Skin of body (tissue), 2 donors: ENCODE data around the gene NDUFV3. TPM values are rescaled to one million over a fixed set of nuclear protein-coding genes. Genes with fewer than 3 reads are reported as not detected.
"Not testable (repeated sequence)": the region's sequence is repeated elsewhere in the genome, so short reads cannot be mapped to it uniquely, and the experiment has no call there.

ENCODE experiments used
- DNase-seq: peaks from one replicate; lab custom pipeline; 2025; lab: John Stamatoyannopoulos, UW
- total RNA-seq: library from RNA; depleted of rRNA; stranded (reverse); fragments of >200 nt; gene quantifications from one replicate; pipeline ENCODE4 v1.2.3, GENCODE V29; 2014

NDUFV3 gene
- total RNA-seq, 1 donor from 2014 or later, result 37.9 TPM

DNA sequence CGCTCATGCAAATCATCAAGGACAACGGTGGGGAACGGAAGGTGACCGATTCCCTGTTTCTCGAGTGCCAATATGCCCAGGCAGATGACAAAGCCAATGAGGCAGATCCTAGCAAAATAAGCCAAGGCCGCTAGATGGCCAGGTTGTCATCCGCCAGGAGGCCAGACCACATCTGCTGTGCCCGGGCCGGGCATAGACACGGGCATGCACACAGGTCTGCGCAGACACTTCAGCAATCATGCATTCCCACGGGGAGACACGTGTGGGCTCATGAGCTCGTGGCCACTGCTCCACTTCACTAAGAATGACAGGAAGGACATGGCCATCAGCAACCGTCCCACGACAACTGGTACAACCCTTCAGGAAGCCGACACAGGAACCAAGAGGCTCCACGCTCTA is 37.2 kb upstream of the NDUFV3 start:
- DNase-seq, result no peak

DNA sequence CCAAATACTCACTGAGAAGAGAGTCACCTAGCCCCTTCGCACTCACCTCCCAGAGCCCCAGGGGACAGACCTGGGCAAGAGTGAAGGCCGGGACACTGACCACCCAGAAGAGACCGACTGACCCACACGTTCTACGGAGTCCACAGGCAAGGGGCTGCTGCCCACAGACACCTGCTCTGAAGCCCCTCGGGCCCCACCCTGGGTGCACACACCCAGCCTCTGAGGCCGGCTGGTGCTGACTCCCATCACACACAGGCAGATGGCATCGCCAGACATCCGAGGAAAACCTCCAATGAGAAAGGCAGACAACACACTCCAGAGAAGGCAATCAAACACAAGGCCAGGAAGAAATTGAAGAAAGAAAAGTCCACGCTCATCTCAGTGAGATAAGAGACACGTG is 35.9 kb upstream of the NDUFV3 start:
- no peak for DNase-seq

DNA sequence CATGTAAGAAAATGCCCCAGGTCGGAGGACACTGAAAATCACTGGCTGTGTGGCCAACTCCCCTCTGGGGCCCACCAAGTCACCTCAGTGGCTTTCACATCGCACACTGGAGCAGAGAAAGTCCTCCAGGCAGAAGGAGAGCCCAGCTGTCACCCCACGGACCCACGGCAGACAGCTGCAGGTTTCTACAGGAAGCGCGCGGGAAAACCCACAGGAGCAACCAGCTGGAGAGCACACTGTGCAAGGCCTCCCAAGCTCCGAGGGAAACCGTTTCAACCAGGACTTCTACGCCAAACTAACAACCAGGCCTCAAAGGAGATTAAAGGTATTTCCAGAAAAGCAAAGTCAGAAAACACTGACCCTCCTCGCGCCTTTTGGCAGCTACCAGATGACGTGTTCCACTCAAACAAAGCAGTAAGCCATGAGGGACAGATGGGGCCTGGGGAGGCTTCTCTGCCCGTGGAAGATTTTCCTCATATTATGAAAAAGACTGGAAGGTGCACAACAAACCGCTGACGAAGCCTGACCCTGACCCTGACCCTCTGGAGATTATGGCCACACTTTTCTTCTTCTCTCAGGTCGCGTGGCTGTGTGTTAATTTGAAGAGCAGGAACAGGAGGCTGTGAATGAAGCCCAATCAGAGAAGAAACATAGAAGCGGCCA is 34.8 kb upstream of the NDUFV3 start:
- no peak for DNase-seq

DNA sequence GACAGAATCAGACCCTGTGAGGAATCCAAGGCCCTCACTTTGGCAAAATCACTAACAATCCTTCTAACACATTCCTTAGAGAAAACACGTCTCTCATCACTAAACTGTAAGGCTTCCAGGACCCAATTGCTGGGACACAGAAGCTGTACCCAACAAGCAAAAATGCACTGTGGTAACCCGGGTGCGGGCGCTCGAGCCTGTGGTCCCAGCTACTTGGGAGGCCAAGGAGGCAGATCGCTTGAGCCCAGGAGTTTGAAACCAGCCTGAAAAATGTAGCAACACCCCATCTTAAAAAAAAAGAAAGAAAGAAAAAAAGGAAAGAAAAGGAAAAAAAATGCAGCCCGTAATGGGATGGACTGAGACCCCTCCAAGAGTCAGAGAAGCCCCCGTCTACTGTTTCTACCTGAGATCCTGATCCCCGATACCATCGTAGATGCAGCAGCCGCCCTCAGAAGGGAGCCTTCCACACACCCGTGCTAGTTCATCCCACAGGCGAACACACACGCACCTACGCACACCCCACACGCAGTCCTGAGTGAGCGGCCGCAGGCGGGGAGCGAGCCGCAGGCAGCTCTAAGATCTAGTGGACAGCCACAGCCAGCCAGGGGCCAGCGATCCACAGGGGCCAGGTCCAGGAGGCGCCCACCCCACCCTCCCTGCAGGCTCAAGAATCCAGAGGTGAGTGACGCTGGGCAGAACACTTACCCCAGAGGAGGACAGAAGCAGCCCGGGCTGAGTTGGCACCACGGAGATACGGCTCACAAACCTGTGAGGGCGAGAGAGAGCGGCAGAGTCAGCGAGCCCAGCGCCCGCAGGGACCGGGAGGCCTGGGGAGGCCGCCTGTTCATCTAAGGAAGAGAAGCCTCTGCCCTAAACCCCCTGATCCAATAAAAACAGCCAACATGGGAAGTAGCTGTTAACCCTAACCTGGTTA is 33.9 kb upstream of the NDUFV3 start:
- no peak for DNase-seq

DNA sequence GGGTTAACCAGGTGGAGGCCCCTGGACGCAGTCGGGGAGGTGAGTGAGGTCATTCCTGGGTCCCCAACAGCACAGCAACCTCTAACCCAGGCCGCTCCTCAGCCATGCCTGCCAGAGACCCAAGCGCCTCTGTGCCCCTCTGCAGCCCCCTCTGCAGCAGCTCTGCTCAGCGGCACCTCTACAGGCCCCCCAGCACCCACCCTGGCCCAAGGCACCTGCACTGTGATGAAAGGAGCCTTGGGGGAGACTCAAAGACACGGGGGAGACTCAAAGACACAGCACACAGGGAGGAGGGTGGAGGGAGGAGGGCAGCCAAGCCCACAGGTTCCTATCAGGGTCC is 33.2 kb upstream of the NDUFV3 start:
- no peak for DNase-seq

DNA sequence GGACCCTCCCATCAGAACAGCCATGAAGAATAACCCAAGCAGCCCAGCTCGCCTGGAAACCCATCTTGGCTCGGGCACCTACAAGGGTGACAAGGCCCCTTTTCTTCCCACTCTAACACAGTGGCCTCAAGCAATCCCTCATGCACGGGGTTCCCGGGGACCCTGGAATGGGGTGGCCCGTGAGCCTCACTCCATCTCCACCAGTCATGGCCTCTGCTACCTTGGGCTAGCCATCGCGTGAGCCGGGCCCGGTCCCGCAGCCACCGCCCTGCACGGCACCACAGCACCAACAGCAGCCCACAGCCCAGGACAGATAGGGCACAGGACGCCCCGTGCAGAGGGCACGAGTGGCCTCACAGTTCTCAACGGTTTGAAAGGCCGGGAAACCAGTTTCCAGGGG is 32.8 kb upstream of the NDUFV3 start:
- DNase-seq, result no peak

DNA sequence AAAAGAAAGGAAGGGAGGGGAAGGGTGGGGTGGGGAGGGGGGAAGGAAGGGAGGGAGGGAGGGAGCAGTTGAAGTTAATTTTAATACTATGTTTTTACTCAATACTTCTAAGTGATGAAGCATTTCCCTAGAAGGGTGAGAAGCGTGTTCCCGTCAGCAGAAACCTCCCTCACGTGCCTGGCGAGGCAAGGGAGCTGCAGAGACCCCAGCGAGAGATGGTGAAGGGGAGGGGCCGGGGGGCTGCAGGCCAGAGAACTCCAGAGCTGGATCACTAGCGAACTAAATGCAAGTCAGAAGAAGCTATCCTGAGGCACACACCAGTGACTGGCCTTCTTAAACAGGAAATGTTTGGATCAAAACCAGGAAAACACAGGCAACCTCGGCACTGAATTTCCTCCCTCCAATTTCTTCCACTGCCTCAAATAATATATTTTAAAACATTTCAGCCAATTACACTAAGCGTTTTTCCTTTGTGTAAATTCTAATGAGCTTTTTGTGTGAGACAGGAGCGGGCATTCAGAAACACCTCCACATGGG is 31.7 kb upstream of the NDUFV3 start:
- DNase-seq, result no peak

DNA sequence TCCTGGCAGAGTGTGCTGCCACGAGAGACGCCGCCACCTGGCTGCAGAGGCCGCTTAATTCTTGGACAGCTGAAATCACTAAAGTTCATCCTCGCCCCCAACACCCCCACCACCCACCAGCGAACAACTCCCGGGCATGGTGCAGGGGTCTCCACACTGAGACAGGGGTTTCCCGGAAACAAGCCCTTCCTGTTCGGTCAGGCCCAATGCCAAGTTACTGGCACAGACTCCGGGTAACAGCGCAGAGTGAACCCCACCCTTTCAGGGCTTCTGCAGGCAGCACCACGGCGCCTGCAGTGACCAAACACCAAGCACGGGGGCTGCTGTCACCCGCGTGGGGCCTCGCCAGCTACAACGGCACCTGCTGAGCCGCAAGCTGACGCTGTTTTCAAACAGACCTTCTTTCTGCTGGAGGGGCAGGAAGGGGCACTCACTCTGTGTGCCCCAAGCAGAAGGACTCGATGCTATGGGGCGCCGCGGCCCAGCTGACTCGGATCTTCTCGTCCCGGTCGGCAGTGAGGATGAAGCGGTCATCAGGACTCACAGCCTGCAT is 31.2 kb upstream of the NDUFV3 start:
- no peak for DNase-seq

DNA sequence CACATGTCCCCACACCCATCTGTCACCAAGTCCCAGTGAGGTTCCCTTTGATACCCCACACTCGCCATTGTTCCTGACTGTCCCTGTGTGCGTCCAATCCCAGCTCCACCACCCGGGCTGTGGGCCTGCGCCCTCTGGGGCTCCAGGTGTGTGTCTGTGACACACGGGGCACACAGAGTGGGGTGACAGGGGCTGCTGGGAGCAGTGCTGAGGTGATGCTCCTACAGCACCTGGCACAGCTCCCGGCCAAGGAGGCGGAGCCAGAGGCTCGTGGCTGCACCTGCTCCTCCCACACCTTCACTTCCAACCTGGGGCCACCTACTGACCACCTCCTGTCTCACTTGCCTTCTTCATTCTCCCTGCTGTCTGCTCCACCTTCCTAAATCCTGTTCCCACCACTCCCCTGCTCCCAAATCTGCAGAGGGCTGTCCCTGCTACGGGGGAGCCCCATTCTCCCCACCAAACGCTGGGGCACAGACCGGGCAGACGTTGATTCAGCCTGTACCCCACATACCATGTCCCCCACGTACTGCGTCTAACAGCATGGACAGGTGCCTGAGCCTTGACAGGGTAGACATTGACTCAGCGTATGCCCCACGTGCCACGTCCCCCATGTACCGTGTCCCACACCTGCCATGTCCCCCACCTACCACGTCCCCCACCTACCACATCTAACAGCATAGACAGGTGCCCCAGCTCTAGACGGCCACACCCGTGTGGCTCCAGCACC is 30.2 kb upstream of the NDUFV3 start:
- no peak for DNase-seq

DNA sequence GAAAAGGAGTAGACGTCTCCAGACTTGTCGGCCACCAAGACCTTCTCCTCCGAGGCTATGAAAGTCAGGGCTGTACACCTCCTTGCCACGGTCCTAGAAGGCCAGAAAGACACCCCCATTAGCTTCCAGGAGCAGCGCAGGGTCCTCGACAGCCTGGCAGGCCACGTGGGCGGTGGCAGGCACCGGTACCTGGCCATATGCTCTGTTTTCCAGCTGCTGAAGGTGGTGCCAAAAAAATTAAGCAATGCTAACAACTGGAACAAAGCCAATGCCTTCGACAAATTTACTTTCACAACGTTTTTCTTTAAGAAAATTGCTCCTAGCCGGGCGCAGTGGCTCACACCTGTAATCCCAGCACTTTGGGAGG is 29.6 kb upstream of the NDUFV3 start:
- DNase-seq, result no peak

DNA sequence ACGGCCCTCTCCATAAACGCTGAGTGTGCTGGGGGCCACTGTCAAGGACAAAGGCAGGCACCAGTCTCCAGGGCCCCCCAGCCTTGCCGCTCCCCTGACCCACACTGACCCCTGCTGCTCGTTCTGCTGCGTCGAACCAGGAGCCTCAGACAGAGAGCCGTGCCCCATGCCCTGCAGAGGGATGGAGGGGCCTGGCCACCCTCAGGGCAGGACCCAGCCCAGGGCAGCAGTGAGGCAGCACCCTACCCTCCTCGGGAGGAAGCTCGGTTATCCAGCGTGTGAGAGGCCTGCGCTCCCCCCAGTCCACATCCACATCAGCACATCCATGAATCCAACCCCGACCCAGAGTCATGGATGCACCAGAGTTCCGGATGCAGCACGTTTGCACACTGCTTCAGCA is 28.8 kb upstream of the NDUFV3 start:
- no peak for DNase-seq

DNA sequence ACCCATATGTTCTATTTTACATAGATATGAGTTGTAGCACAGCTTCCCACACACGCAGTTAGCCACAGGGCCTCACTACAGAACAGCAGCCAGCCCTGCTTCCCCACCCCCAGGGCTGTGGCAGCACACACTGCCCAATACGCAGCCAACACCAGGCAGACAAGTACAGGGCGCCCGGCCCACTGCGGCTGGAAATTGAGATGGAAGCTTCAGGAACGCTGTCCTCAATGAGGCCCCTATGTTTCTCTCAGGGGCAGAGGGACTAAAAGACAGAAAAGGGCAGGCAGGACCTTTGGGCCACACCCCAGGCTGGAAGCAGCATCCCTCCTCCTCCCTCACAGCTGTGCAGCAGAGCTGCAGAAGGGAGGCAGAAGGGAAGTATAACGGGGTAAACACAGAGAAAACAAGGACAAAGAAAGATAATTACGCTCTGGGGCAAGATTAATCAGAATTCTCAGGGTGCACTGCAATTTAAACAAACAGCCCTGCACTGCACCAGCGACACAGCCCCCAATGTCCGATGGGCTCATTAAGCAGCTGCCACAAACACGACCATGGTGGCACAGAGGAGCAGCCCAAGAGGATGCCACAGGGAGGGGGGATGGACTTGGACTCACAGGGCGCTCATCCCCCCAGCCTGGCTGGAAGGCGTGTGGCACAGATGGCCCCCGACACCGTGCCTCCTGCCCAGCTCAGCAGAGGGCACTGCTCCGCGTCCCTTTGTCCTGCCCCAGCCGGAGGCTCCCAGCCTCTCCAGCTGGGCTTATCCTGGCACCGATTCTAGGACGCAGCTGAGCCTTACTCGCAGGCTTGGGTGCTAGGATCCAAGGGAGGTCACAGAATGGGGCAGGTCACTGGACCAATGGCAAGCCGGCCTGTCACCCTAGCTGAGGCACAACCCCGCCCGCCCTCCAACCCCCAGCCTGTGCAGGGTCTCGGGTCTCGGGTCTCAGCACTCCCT is 28.0 kb upstream of the NDUFV3 start:
- no peak for DNase-seq

DNA sequence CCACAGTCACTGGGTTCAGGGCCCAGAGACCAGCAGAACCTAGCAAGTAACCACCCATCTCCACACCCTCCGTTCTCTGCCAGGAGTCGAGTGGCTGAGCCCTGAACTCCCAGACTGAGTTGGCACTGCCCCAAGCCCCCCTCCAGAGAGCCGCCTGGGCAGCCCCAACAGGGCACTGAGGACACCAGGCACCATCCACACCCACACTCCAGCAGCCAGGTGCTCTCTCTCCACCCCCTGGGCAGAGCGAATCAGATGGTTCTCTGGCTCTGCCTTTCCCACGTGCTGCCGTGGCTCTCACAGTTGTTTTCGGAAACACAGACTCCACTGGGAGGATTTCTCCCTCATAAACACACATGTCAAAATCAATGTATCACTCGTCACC is 27.3 kb upstream of the NDUFV3 start:
- DNase-seq, result no peak

DNA sequence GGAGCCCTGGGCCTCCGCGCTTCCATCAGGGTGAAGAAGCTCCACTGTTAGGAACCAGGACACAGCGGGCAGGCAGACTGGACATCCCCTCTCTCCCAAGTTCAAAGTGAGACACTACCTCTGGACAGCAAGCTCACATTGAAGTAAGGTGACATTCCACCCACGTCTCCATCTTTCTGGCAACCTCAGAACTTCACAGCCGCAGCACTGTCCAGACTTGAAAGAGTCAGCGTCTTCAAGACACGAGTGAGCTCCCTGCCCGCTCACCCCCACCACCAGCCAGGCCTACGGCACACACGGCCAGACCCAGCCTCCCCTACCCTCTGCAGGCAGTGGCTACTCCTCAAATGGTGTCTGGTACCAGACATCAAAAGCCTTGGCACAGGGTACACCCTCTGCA is 24.9 kb upstream of the NDUFV3 start:
- DNase-seq, result no peak

DNA sequence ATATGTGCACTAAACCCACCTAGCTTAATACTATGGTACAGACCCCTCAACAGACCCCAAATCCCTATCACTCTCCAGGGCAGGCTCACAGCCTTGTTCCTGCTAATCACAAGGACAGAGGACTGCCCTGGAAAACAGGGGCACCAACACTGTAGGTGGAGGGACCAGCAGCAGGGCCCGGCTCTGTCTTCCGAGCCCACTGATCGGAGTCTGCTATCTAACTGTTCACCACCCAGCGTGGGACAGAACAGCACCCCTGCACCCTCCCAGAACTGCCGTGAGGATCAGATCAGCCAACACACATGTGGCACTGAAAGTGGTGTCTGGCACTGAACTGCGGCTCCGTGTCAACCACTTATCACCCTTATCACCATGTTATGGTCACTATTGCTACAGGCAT is 20.0 kb upstream of the NDUFV3 start:
- DNase-seq, result no peak

DNA sequence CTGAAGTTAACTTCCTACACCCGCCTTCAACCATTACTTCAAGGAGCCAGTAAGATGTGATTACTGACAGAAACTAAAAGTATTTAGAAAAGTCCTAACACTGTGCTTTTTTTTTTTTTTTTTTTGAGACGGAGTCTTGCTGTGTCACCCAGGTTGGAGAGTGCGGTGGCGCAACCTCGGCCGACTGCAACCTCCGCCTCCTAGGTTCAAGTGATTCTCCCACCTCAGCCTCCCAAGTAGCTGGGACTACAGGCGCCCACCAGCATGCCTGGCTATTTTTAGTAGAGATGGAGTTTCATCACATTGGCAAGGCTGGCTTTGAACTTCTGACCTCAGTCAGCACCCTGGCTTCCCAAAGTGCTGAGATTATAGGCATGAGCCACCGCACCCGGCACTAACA is 17.3 kb upstream of the NDUFV3 start:
- not testable (repeated sequence) for DNase-seq

DNA sequence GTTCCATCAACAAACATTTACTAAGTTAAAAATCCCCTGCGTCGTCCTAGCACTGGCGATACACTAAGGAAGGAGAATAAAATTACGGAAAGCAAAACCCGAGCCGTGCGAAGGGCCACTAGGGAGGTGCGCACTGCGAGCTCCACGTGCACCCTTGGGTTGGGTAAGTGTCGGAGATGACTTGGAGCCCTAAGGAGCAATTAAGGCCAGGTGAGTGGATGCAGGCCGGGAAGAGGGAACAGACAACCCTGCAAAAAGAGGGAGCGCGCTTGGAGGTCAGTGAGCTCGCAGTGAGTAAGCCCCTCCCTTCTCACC is 14.5 kb upstream of the NDUFV3 start:
- DNase-seq, result no peak

DNA sequence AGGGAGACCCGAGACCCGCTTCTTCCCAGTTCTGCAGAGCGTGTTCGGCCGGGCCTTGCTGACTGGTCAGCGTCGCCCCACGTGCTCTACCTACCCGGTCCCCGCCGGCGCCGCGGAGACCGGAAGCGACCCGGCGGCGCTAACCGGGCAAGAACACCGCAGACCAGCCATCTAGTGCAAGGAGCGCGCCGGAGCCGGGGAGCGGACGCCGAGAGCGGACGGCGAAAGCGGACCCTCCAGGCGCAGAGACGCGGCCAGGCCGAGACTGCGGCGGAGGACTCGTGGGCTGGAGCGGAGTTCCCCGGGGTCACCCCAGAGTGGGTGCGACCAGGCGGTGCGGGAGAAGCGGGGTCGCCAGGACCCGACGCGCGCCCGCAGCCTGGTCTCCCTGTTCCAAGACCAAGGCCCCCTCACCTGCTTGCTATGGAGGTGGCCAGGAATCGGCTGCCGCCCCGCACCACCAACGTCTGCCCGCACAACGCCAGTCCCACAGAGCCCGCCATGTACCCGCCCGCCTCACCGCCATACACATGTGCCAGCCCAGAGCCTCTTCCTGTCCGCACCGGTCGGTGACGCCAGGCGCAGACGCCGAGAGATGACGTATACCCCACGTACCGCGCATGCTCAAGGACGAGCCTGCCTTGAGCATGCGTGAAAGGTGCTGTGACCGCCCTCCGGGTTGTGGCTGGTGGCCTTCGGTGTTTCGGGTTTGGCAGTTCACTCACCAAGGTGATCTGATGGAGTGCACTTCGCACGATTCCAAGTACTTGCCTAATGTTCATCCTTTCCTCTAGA is 13.9 kb upstream of the NDUFV3 start, which contains the start of gene WDR4:
WDR4 (minus strand) TSS at position 547 of the 795 bp plus-strand sequence; CDS start at position 503, 44 bp downstream.
- peak; percentile 95 for DNase-seq

DNA sequence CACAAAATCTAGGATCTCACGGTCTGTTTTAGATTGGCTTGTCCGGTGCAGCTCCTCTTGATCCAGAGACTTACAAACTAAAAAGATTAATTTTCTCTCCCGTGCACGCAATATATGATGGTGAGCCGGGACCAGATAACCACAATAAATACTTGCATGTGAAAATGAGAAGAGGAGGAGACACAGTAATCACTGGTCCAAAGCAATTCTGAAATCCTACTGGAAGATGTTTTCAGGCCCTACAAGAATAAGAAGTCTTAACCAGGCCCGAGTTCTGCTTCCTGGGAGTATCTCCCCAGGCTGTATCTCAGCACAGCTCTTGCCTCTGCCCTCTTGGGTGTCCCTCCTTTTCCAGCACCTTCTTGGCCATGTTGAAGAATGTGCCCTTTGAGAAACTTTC is 12.8 kb upstream of the NDUFV3 start:
- no peak for DNase-seq

DNA sequence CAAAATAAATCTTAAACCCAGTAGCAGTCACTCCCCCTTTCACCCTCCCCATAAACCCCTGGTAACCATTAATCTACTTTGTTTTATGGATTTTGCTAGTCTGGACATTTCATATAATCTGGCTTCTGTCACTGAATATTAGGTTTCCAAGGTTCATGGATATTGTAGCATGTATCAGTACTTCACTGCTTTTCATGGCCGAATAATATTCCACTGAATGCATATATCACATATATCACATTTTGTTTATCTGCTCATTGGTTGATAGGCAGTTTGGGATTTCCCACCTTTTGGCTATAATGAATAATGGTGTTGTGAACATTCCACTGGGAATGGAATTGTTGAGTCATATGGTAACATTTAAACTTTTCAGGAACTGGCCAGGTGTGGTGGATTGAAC is 9.2 kb upstream of the NDUFV3 start:
- no peak for DNase-seq
